GM12801 (cell line): ENCODE measurements around the gene SEC61G.

ENCODE experiments used
- TF ChIP-seq, protein P1 (sequence below): IDR thresholded peaks from one replicate; pipeline ENCODE4 v1.5.1; 2011; ENCODE audit warnings: control low read depth; ENCODE audit not compliant: insufficient read length; ENCODE audit errors: extremely low read depth

SEC61G gene

DNA sequence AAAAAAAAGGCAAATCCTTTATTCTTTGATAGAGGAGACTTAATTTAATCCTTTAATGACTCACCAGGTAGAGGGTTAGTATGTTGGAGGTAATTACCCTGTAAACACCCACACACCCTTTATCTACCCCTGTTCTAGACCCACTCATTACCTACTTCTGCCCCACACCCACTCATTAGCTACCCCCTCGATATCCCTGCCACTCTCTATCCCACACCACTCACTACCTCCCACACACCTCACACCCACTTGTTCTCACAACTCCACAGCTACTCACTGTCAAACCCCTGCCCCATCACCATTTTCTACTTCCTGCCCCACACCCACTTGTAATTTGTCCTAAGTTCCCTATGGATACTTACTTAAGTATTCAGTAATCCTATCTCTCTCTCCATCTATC lies 49.7 kb downstream of the SEC61G start:
- TF ChIP-seq, protein P1, sequence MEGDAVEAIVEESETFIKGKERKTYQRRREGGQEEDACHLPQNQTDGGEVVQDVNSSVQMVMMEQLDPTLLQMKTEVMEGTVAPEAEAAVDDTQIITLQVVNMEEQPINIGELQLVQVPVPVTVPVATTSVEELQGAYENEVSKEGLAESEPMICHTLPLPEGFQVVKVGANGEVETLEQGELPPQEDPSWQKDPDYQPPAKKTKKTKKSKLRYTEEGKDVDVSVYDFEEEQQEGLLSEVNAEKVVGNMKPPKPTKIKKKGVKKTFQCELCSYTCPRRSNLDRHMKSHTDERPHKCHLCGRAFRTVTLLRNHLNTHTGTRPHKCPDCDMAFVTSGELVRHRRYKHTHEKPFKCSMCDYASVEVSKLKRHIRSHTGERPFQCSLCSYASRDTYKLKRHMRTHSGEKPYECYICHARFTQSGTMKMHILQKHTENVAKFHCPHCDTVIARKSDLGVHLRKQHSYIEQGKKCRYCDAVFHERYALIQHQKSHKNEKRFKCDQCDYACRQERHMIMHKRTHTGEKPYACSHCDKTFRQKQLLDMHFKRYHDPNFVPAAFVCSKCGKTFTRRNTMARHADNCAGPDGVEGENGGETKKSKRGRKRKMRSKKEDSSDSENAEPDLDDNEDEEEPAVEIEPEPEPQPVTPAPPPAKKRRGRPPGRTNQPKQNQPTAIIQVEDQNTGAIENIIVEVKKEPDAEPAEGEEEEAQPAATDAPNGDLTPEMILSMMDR: no peak

- TF ChIP-seq, protein P1: no peak
Observed at GRCh38 chr7:54705436-54705835, 53.6 kb downstream of the SEC61G start.

GRCh38 chr7:54704851-54705250 lies 54.2 kb downstream of the SEC61G start:
- TF ChIP-seq, protein P1: no peak
